Testis (tissue), 3 donors: ENCODE data around the gene ZNF573. TPM values are rescaled to one million over a fixed set of nuclear protein-coding genes. Genes with fewer than 3 reads are reported as not detected.
"Not testable (repeated sequence)": the region's sequence is repeated elsewhere in the genome, so short reads cannot be mapped to it uniquely, and the experiment has no call there.

Experiments
- DNase-seq: peaks from one replicate; pipeline ENCODE4 v3.0.0-alpha.2; 2019
- H3K27ac ChIP-seq, 2 donors: fragments of 200-600 bp; sonication (generic); one replicate each; pipeline ENCODE4 v1.5.1; 2019
- H3K27me3 ChIP-seq: fragments of 200-600 bp; sonication (generic); one replicate; pipeline ENCODE4 v1.5.1; 2019
- H3K36me3 ChIP-seq: fragments of 200-600 bp; sonication (generic); one replicate; pipeline ENCODE4 v1.5.1; 2017; ENCODE audit warnings: low read depth; ENCODE audit errors: missing control alignments
- H3K4me1 ChIP-seq: fragments of 200-600 bp; sonication (generic); one replicate; pipeline ENCODE4 v1.5.1; 2019
- H3K4me3 ChIP-seq, 2 donors: fragments of 200-600 bp; sonication (generic); one replicate each; pipeline ENCODE4 v1.5.1; 2017 to 2019
- H3K9me3 ChIP-seq: fragments of 200-600 bp; sonication (generic); one replicate; pipeline ENCODE4 v1.5.1; 2017
- POLR2A ChIP-seq: fragments of 450-650 bp; IDR thresholded peaks from one replicate; pipeline ENCODE4 v1.6.1; 2017; ENCODE audit warnings: antibody characterized with exemption, mild to moderate bottlenecking, moderate library complexity
- WGBS, 2 donors: methylation state at CpG; one replicate each; pipeline ENCODE4 v1.1.5; 2018; 5-methylcytosine and 5-hydroxymethylcytosine counted together
- intact Hi-C: fragments of 100-400 bp; cut with DNase I; formaldehyde crosslinking; loops from one replicate; pipeline ENCODE4 v1.15.1; 2023; ENCODE audit warnings: low total_unique reads
- polyA plus RNA-seq: library from polyadenylated mRNA; stranded (reverse); fragments of 350-450 nt; fragmentation: Illumina TruSeq; extraction: RNeasy Lipid Tissue Mini Kit (QIAGEN cat#74804); gene quantifications from one replicate; pipeline ENCODE4 v1.2.3, GENCODE V29; 2014; ENCODE audit warnings: low read depth, low replicate concordance; ENCODE audit not compliant: insufficient read depth
- total RNA-seq, 2 donors: library from RNA; depleted of rRNA; stranded (reverse); fragments of >200 nt; gene quantifications; one replicate each; pipeline ENCODE4 v1.2.3, GENCODE V29; 2016
- TF ChIP-seq, protein P1 (sequence below), 3 experiments: fragments of 450-650 bp in 2 of 3; fragments of 200-600 bp in 1 of 3; sonication (generic) in 1 of 3; IDR thresholded peaks; one replicate each; pipeline ENCODE4 v1.5.1; 2016 to 2019; ENCODE audit warnings: antibody characterized with exemption in 3 of 3, mild to moderate bottlenecking in 2 of 3, moderate library complexity in 1 of 3

Gene ZNF573
- total and polyA plus RNA-seq, 3 donors from 2014 or later, result 12.7 to 17.8 (median 13.4) TPM

DNA sequence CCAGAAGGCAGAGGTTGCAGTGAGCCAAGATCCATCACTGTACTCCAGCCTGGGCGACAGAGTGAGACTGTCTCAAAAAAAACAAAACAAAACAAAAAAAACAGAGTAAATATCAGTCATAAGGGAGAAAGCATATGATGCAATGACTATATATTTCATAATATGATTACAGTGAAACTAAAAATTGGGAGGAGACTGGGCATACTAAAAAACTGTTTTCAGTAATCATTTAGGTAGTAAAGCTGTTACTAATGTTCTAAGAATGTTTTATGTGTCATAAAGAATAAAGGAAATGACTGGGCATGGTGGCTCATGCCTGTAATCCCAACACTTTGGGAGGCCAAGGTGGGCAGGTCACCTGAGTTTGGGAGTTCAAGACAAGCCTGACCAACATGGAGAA is 15.9 kb downstream of the ZNF573 start:
- Histone ChIP-seq H3K27ac (no peak overlapping the region), H3K36me3 (no peaks in the 10 kb centered on the region), H3K4me3 (no peak overlapping the region), H3K9me3 (no peaks in the 10 kb centered on the region), H3K27me3 (no peaks in the 10 kb centered on the region), H3K4me1 (no peaks in the 10 kb centered on the region)
- no peak for TF ChIP-seq POLR2A
- TF ChIP-seq, protein P1, sequence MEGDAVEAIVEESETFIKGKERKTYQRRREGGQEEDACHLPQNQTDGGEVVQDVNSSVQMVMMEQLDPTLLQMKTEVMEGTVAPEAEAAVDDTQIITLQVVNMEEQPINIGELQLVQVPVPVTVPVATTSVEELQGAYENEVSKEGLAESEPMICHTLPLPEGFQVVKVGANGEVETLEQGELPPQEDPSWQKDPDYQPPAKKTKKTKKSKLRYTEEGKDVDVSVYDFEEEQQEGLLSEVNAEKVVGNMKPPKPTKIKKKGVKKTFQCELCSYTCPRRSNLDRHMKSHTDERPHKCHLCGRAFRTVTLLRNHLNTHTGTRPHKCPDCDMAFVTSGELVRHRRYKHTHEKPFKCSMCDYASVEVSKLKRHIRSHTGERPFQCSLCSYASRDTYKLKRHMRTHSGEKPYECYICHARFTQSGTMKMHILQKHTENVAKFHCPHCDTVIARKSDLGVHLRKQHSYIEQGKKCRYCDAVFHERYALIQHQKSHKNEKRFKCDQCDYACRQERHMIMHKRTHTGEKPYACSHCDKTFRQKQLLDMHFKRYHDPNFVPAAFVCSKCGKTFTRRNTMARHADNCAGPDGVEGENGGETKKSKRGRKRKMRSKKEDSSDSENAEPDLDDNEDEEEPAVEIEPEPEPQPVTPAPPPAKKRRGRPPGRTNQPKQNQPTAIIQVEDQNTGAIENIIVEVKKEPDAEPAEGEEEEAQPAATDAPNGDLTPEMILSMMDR (IDR thresholded peaks at IDR 0.05), result no peak
- no peak for DNase-seq
- WGBS, 2 donors, result 85 to 90% methylated on average over 1 of the region's 1 CpG
- intact Hi-C loops, result no loop called here

DNA sequence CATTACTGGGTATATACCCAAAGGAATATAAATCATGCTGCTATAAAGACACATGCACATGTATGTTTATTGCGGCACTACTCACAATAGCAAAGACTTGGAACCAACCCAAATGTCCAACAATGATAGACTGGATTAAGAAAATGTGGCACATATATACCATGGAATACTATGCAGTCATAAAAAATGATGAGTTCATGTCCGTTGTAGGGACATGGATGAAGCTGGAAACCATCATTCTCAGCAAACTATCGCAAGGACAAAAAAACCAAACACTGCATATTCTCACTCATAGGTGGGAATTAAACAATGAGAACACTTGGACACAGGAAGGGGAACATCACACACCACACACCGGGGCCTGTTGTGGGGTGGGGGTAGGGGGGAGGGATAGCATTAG is 21.7 kb downstream of the ZNF573 start:
- H3K4me1 ChIP-seq, H3K9me3 ChIP-seq, DNase-seq, intact Hi-C loops, H3K36me3 ChIP-seq, H3K27ac ChIP-seq, H3K4me3 ChIP-seq, H3K27me3 ChIP-seq: not testable (repeated sequence)
- 97 to 98% methylated on average over 3 to 4 of the region's 4 CpGs for WGBS, 2 donors

DNA sequence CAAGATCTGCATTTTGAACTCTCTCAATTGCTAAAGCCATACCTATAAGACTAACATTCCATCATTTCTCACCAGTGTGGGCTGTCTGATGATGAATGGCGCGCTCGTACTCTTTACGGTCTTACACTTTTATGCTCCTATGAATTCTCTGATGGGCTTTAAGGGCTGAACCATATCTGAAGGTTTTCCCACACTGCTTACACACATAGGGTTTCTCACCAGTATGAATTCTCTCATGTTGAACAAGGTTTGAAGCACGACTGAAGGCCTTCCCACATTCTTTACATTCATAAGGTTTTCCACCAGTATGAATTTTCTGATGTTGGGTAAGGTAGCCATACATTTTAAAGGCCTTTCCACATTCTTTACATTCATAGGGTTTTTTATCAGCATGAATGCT is 41.0 kb downstream of the ZNF573 start:
- TF ChIP-seq, protein P1 (IDR thresholded peaks at IDR 0.05), result no peak
- TF ChIP-seq POLR2A, result no peak
- Histone ChIP-seq H3K4me1 (no peaks in the 10 kb centered on the region), H3K36me3 (no peaks in the 10 kb centered on the region), H3K27ac (no peak overlapping the region), H3K4me3 (no peak overlapping the region), H3K9me3 (no peaks in the 10 kb centered on the region), H3K27me3 (no peaks in the 10 kb centered on the region)
- no peak for DNase-seq
- WGBS, 2 donors, result 75 to 76% methylated on average over 5 of the region's 5 CpGs
- intact Hi-C loops, result no loop called here

DNA sequence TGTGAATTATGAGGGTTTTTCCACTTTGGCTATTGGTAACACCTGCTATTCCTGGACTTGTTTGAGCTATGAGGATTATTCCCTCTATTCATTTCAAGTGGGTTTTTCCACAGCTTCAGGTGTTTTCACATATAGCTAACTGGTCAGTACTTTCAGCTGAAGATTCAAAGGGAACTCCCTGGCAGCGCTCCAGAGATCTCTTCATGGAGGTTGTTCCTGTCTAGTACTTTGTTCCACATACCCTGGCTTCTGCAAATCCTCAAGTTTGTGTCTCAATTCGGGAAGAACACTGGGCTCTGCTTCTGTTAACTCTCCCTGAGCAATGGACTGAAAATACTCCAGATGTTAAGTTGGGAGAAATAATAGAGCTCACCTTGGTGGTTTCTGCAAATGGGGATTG is 54.2 kb downstream of the ZNF573 start:
- Histone ChIP-seq H3K27ac (no peak overlapping the region), H3K4me1 (no peaks in the 10 kb centered on the region), H3K4me3 (no peak overlapping the region), H3K36me3 (no peaks in the 10 kb centered on the region), H3K27me3 (no peaks in the 10 kb centered on the region), H3K9me3 (no peaks in the 10 kb centered on the region)
- DNase-seq, result no peak
- 89 to 90% methylated on average over 2 of the region's 2 CpGs for WGBS, 2 donors
- TF ChIP-seq POLR2A, result no peak
- TF ChIP-seq, protein P1 (IDR thresholded peaks at IDR 0.05), result no peak
- intact Hi-C loops, result no loop called here

DNA sequence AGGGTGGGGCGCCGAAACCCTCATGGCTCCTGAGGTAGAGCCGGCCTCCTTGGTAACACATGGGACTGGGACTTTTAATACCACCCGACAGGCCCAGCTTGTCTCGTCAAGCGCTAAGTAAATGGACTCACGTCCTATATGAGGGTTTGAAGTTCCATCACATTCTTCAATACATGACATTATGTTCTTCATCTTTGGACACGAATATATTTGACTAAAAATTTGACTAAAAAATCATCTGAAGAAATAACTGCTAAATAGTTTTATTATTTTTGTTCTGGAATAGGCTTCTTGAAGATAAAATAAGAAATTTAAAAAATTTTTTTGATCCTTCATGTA is 59.5 kb downstream of the ZNF573 start:
- no peaks in the 10 kb centered on the region for H3K36me3 ChIP-seq
- no peak for DNase-seq
- no peaks in the 10 kb centered on the region for H3K27me3 ChIP-seq
- H3K4me1 ChIP-seq, result no peaks in the 10 kb centered on the region
- H3K9me3 ChIP-seq, result no peaks in the 10 kb centered on the region
- 6 to 9% methylated on average over 8 of the region's 8 CpGs for WGBS, 2 donors
- H3K4me3 ChIP-seq, result peak overlapping the region; percentile 78 to 83
- no peak for TF ChIP-seq POLR2A
- TF ChIP-seq, protein P1 (IDR thresholded peaks at IDR 0.05), result no peak
- peak overlapping the region; percentile 64 to 73 for H3K27ac ChIP-seq
- intact Hi-C loops, result no loop called here
